Fibroblast of lung (primary cell): Measurements from ENCODE around the gene TBRG4. TPM values are rescaled to one million over a fixed set of nuclear protein-coding genes. Genes with fewer than 3 reads are reported as not detected.
A peak's percentile ranks its signal among the peaks of the same experiment; 100 is the strongest.

Experiments
- DNase-seq, 2 donors: peaks; one replicate each; pipeline versions ENCODE4 v3.0.0 to v3.0.0-alpha.2; 2010; ENCODE audit warnings: low read depth in 2 of 2
- H2AFZ ChIP-seq: 2 replicates; pipeline ENCODE4 v1.5.1; 2012; ENCODE audit warnings: low read length, control low read depth, inconsistent platforms
- H3K27ac ChIP-seq: 2 replicates; pipeline ENCODE4 v1.5.1; 2011; ENCODE audit warnings: low read length, control low read depth; ENCODE audit not compliant: insufficient read depth
- H3K27me3 ChIP-seq: 2 replicates; pipeline ENCODE4 v1.5.1; 2011; ENCODE audit warnings: mild to moderate bottlenecking, low read length; ENCODE audit not compliant: control insufficient read depth, insufficient read depth
- H3K36me3 ChIP-seq: 2 replicates; pipeline ENCODE4 v1.5.1; 2011; ENCODE audit warnings: low read length; ENCODE audit not compliant: control insufficient read depth, insufficient read depth
- H3K4me1 ChIP-seq: 2 replicates; pipeline ENCODE4 v1.5.1; 2011; ENCODE audit warnings: low read length; ENCODE audit not compliant: control insufficient read depth, insufficient read depth; ENCODE audit errors: extremely low read depth
- H3K4me2 ChIP-seq: 2 replicates; pipeline ENCODE4 v1.5.1; 2011; ENCODE audit warnings: low read length, control low read depth; ENCODE audit not compliant: insufficient read depth; ENCODE audit errors: extremely low read depth
- H3K4me3 ChIP-seq, 4 experiments: fragments of 200-600 bp in 1 of 4; sonication (generic) in 1 of 4; replicated peaks in 1 of 4; 2 replicates each; pipeline ENCODE4 v1.5.1; 2011 to 2016; ENCODE audit warnings: low read length in 4 of 4, low read depth in 3 of 4, mild to moderate bottlenecking in 3 of 4, control low read depth in 2 of 4, inconsistent platforms in 1 of 4, mixed read lengths in 1 of 4; ENCODE audit not compliant: insufficient read depth in 1 of 4; ENCODE audit errors: control extremely low read depth in 1 of 4
- H3K79me2 ChIP-seq: 2 replicates; pipeline ENCODE4 v1.5.1; 2012; ENCODE audit warnings: mild to moderate bottlenecking, low read length, inconsistent platforms; ENCODE audit not compliant: control insufficient read depth, insufficient read depth
- H3K9ac ChIP-seq: 2 replicates; pipeline ENCODE4 v1.5.1; 2011; ENCODE audit warnings: mild to moderate bottlenecking, low read length, control low read depth; ENCODE audit not compliant: insufficient read depth
- H3K9me3 ChIP-seq: 2 replicates; pipeline ENCODE4 v1.5.1; 2012; ENCODE audit warnings: low read depth, low read length; ENCODE audit not compliant: control insufficient read depth, insufficient read depth
- H4K20me1 ChIP-seq: 2 replicates; pipeline ENCODE4 v1.5.1; 2011; ENCODE audit warnings: low read length; ENCODE audit not compliant: control insufficient read depth, insufficient read depth; ENCODE audit errors: extremely low read depth
- CTCF ChIP-seq, 2 donors: IDR thresholded peaks in 1 of 2; conservative IDR thresholded peaks in 1 of 2; 1 replicate in 1 of 2; 2 replicates in 1 of 2; pipeline ENCODE4 v1.5.1; 2011 to 2012; ENCODE audit warnings: low read length in 2 of 2, control low read depth in 1 of 2, inconsistent platforms in 1 of 2, low read depth in 1 of 2, mild to moderate bottlenecking in 1 of 2
- EZH2 ChIP-seq: IDR thresholded peaks from 2 replicates; pipeline ENCODE4 v1.5.1; 2012; ENCODE audit warnings: low read length, control low read depth, mild to moderate bottlenecking; ENCODE audit errors: missing control alignments
- polyA plus RNA-seq, 2 donors: library from polyadenylated mRNA; depleted of rRNA in 1 of 2; stranded (reverse) in 1 of 2; unstranded in 1 of 2; fragments of >200 nt; gene quantifications; 2 replicates each; pipeline ENCODE4 v1.2.1, GENCODE V29; 2011 to 2012; ENCODE audit warnings: missing spikeins in 1 of 2
- total RNA-seq: library from RNA; depleted of rRNA; stranded (reverse); fragments of >200 nt; gene quantifications from 2 replicates; pipeline ENCODE4 v1.2.1, GENCODE V29; 2014

Gene TBRG4
- total and polyA plus RNA-seq, 2 donors (not counting 1 experiment from before 2014, with no cell fraction given) = 27.4 to 52.2 TPM

GRCh38 chr7:45089341-45089891 lies 22.1 kb downstream of the TBRG4 start:
- TF ChIP-seq CTCF (conservative IDR thresholded peaks at IDR 0.05 in 1 of 2, IDR thresholded peaks at IDR 0.05 in 1 of 2; ENCODE audit: low read depth in 1 of 2, low read length in 2 of 2) (no peak), EZH2 (no peak)
- peak overlapping the region; percentile 77 for H2AFZ ChIP-seq
- DNase-seq = peak; percentile 50 to 58
- H4K20me1 ChIP-seq = no peaks in the 10 kb centered on the region
- H3K27me3 ChIP-seq = peaks cover 3% of the 10 kb centered on the region
- H3K9me3 ChIP-seq = no peaks in the 10 kb centered on the region
- peak overlapping the region; percentile 50 for H3K9ac ChIP-seq
- H3K4me3 ChIP-seq = peak overlapping the region; percentile 53 to 69 (median 60)
- H3K4me2 ChIP-seq = peak overlapping the region; percentile 88
- no peak overlapping the region for H3K27ac ChIP-seq
- no peaks in the 10 kb centered on the region for H3K36me3 ChIP-seq
- H3K79me2 ChIP-seq = no peaks in the 10 kb centered on the region
- H3K4me1 ChIP-seq = no peaks in the 10 kb centered on the region

- Histone ChIP-seq H3K4me2 (peak within 1 kb of the TSS; percentile 88), H3K27ac (no peak within 1 kb of the TSS), H3K27me3 (peaks cover 3% of the 10 kb centered on the region), H4K20me1 (no peaks in the 10 kb centered on the region), H3K79me2 (no peaks in the 10 kb centered on the region), H3K9me3 (no peaks in the 10 kb centered on the region), H3K4me3 (peak within 1 kb of the TSS; percentile 53 to 69 (median 60)), H2AFZ (peak within 1 kb of the TSS; percentile 77), H3K4me1 (no peaks in the 10 kb centered on the region), H3K9ac (peak within 1 kb of the TSS; percentile 50), H3K36me3 (no peaks in the 10 kb centered on the region)
- TF ChIP-seq CTCF (conservative IDR thresholded peaks at IDR 0.05 in 1 of 2, IDR thresholded peaks at IDR 0.05 in 1 of 2; ENCODE audit: low read depth in 1 of 2, low read length in 2 of 2) = no peak
- TF ChIP-seq EZH2 = no peak
- peak in 1 of 2 donors; percentile 28 for DNase-seq
These were observed 22.6 kb downstream of the TBRG4 start, which contains the start of gene NACAD for GRCh38 chr7:45088821-45089340. Gene NACAD (minus strand): TSS chr7:45088969. CDS start chr7:45088894, 75 bp downstream.

- Histone ChIP-seq H3K9me3 (no peaks in the 10 kb centered on the region), H3K4me1 (no peaks in the 10 kb centered on the region), H3K79me2 (no peaks in the 10 kb centered on the region), H3K27me3 (peaks cover 3% of the 10 kb centered on the region), H3K4me2 (peak overlapping the region; percentile 71), H4K20me1 (no peaks in the 10 kb centered on the region), H3K27ac (no peak overlapping the region), H3K36me3 (no peaks in the 10 kb centered on the region), H3K9ac (no peak overlapping the region), H2AFZ (no peak overlapping the region), H3K4me3 (peak overlapping the region; percentile 34 to 69 (median 46))
- no peak for TF ChIP-seq CTCF (conservative IDR thresholded peaks at IDR 0.05 in 1 of 2, IDR thresholded peaks at IDR 0.05 in 1 of 2; ENCODE audit: low read depth in 1 of 2, low read length in 2 of 2)
- no peak for TF ChIP-seq EZH2
- no peak for DNase-seq
These were observed 23.3 kb downstream of the TBRG4 start for GRCh38 chr7:45088146-45088701.
